H1 (cell line): Measurements from ENCODE around the gene DPF3. TPM values are rescaled to one million over a fixed set of nuclear protein-coding genes. Genes with fewer than 3 reads are reported as not detected.

Experiments used
- ASH2L ChIP-seq: fragments of 200-600, 300-600 bp; sonication (generic); IDR thresholded peaks from one replicate; pipeline ENCODE4 v1.7.1; 2017; ENCODE audit warnings: low read length
- ATF2 ChIP-seq: IDR thresholded peaks from 2 replicates; pipeline ENCODE4 v1.6.1; 2012; ENCODE audit warnings: low read length, inconsistent platforms
- BACH1 ChIP-seq: IDR thresholded peaks from 2 replicates; pipeline ENCODE4 v1.6.1; 2012; ENCODE audit warnings: low read length, improper control_type of control experiment
- BCL11A ChIP-seq, 2 experiments: IDR thresholded peaks; one replicate each; pipeline ENCODE4 v1.6.1; 2011; ENCODE audit warnings: low read depth in 2 of 2, low read length in 2 of 2, mild to moderate bottlenecking in 2 of 2
- CBX8 ChIP-seq: fragments of 300-800, 300-1000 bp; sonication (generic); IDR thresholded peaks from 2 replicates; pipeline ENCODE4 v1.7.1; 2016; ENCODE audit warnings: low read depth, low read length, borderline replicate concordance
- CEBPB ChIP-seq: IDR thresholded peaks from 2 replicates; pipeline ENCODE4 v1.6.1; 2012; ENCODE audit warnings: low read depth, low read length
- CREB1 ChIP-seq: IDR thresholded peaks from 2 replicates; pipeline ENCODE4 v1.6.1; 2012; ENCODE audit warnings: inconsistent platforms
- GTF2F1 ChIP-seq: IDR thresholded peaks from 2 replicates; pipeline ENCODE4 v1.6.1; 2012; ENCODE audit warnings: low read depth, low read length, improper control_type of control experiment, borderline replicate concordance
- HDAC2 ChIP-seq, 2 experiments: fragments of 300-600 bp in 1 of 2; sonication (generic) in 1 of 2; IDR thresholded peaks; 2 replicates each; pipeline ENCODE4 v1.6.1; 2011 to 2012; ENCODE audit warnings: low read depth in 2 of 2, low read length in 2 of 2, mild to moderate bottlenecking in 2 of 2, moderate library complexity in 2 of 2, borderline replicate concordance in 1 of 2, inconsistent platforms in 1 of 2
- JUN ChIP-seq: IDR thresholded peaks from 2 replicates; pipeline ENCODE4 v1.6.1; 2011; ENCODE audit warnings: low read depth, mild to moderate bottlenecking, improper control_type of control experiment, low read length
- KDM1A ChIP-seq: fragments of 200-600, 300-600 bp; sonication (generic); IDR thresholded peaks from 2 replicates; pipeline ENCODE4 v1.7.1; 2016; ENCODE audit warnings: mild to moderate bottlenecking, low read length, borderline replicate concordance
- POLR2A ChIP-seq, 2 experiments: IDR thresholded peaks; 1 replicate in 1 of 2; 2 replicates in 1 of 2; pipeline ENCODE4 v1.6.1; 2011; ENCODE audit warnings: low read depth in 2 of 2, low read length in 2 of 2, mild to moderate bottlenecking in 2 of 2; ENCODE audit errors: control extremely low read depth in 1 of 2
- RAD21 ChIP-seq, 2 experiments: IDR thresholded peaks in 1 of 2; conservative IDR thresholded peaks in 1 of 2; 2 replicates each; pipeline ENCODE4 v1.6.1; 2011; ENCODE audit warnings: low read depth in 2 of 2, low read length in 2 of 2, improper control_type of control experiment in 1 of 2, inconsistent platforms in 1 of 2, mild to moderate bottlenecking in 1 of 2, moderate library complexity in 1 of 2
- RNF2 ChIP-seq: fragments of 200-900, 300-1000 bp; sonication (generic); IDR thresholded peaks from 2 replicates; pipeline ENCODE4 v1.7.1; 2016; ENCODE audit warnings: borderline replicate concordance, low read depth, mild to moderate bottlenecking, antibody characterized with exemption, low read length; ENCODE audit not compliant: poor library complexity, severe bottlenecking; ENCODE audit errors: missing control alignments
- SAP30 ChIP-seq: fragments of 300-600 bp; sonication (generic); IDR thresholded peaks from 2 replicates; pipeline ENCODE4 v1.7.1; 2012; ENCODE audit warnings: low read length, moderate library complexity, mild to moderate bottlenecking, inconsistent platforms; ENCODE audit not compliant: insufficient read depth, insufficient replicate concordance
- SIN3A ChIP-seq, 2 experiments: IDR thresholded peaks in 1 of 2; conservative IDR thresholded peaks in 1 of 2; 2 replicates each; pipeline ENCODE4 v1.6.1; 2011 to 2012; ENCODE audit warnings: low read length in 2 of 2, improper control_type of control experiment in 1 of 2, low read depth in 1 of 2, mild to moderate bottlenecking in 1 of 2
- SP2 ChIP-seq: IDR thresholded peaks from 2 replicates; pipeline ENCODE4 v1.6.1; 2012; ENCODE audit warnings: mild to moderate bottlenecking, low read length, inconsistent platforms
- SP4 ChIP-seq: IDR thresholded peaks from 2 replicates; pipeline ENCODE4 v1.6.1; 2012; ENCODE audit warnings: low read length, inconsistent platforms
- TCF12 ChIP-seq: IDR thresholded peaks from 2 replicates; pipeline ENCODE4 v1.6.1; 2011; ENCODE audit warnings: low read depth, mild to moderate bottlenecking, low read length
- YY1 ChIP-seq: IDR thresholded peaks from 2 replicates; pipeline ENCODE4 v1.6.1; 2011; ENCODE audit warnings: low read depth, mild to moderate bottlenecking, low read length
- ZNF274 ChIP-seq: IDR thresholded peaks from 2 replicates; pipeline ENCODE4 v1.7.0; 2012; ENCODE audit warnings: low read length, borderline replicate concordance; ENCODE audit errors: extremely low read depth
- polyA plus RNA-seq, 7 experiments: library from polyadenylated mRNA; depleted of rRNA in 3 of 7; stranded (reverse) in 5 of 7; unstranded in 2 of 7; fragments of >200 nt in 5 of 7; fragments of 200-250 nt in 2 of 7; gene quantifications; 1 replicate in 5 of 7; 2 replicates in 1 of 7; 4 replicates in 1 of 7; pipeline versions ENCODE4 v1.2.1 to v1.2.3, GENCODE V29; 2011 to 2013; ENCODE audit warnings: missing spikeins in 2 of 7, mixed read lengths in 2 of 7
- total RNA-seq: library from RNA; stranded (reverse); fragmentation: NEBNext Ultra II Directional; extraction: Animal tissue kit (Norgen Biotek cat#: 25700); gene quantifications from 2 replicates; pipeline ENCODE4 v1.2.1, GENCODE V29; 2021
- TF ChIP-seq, protein P1 (sequence below): IDR thresholded peaks from 2 replicates; pipeline ENCODE4 v1.6.1; 2012; ENCODE audit warnings: inconsistent platforms

Gene DPF3
- total and polyA plus RNA-seq, 2 of the 8 experiments (the other 6 are each of a cell fraction or from before 2014, with no cell fraction given): 0.19 TPM; not detected in 1

- no peak for TF ChIP-seq GTF2F1
- no peak for TF ChIP-seq SP2
- no peak for TF ChIP-seq ZNF274
- TF ChIP-seq CREB1: no peak
- peak; percentile 65; the same call in 1 of the 2 replicates for TF ChIP-seq CBX8
- no peak for TF ChIP-seq TCF12
- TF ChIP-seq SIN3A (conservative IDR thresholded peaks at IDR 0.05 in 1 of 2, IDR thresholded peaks at IDR 0.05 in 1 of 2; ENCODE audit: low read depth in 1 of 2, low read length in 2 of 2): 0 out of 4 replicates have a peak, but pooled peaks of 1 of the 2 experiments have one; percentile 6
- TF ChIP-seq CEBPB: no peak
- no peak for TF ChIP-seq ATF2
- TF ChIP-seq SAP30: no peak
- TF ChIP-seq RAD21 (IDR thresholded peaks at IDR 0.05 in 1 of 2, conservative IDR thresholded peaks at IDR 0.05 in 1 of 2; ENCODE audit: low read depth in 2 of 2, low read length in 2 of 2): no peak; a peak in 1 of 4 replicates
- no peak for TF ChIP-seq SP4
- no peak for TF ChIP-seq BACH1
- no peak for TF ChIP-seq YY1
- no peak for TF ChIP-seq JUN
- TF ChIP-seq, protein P1, sequence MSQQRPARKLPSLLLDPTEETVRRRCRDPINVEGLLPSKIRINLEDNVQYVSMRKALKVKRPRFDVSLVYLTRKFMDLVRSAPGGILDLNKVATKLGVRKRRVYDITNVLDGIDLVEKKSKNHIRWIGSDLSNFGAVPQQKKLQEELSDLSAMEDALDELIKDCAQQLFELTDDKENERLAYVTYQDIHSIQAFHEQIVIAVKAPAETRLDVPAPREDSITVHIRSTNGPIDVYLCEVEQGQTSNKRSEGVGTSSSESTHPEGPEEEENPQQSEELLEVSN: no peak
- TF ChIP-seq BCL11A (IDR thresholded peaks at IDR 0.05; ENCODE audit: low read depth in 2 of 2, low read length in 2 of 2): no peak
- no peak for TF ChIP-seq KDM1A
- TF ChIP-seq RNF2: peak; percentile 77
- TF ChIP-seq ASH2L: peak; percentile 20
- no peak for TF ChIP-seq POLR2A (IDR thresholded peaks at IDR 0.05; ENCODE audit: control extremely low read depth in 1 of 2, low read depth in 2 of 2, low read length in 2 of 2)
- TF ChIP-seq HDAC2 (IDR thresholded peaks at IDR 0.05; ENCODE audit: borderline replicate concordance in 1 of 2, low read depth in 2 of 2, low read length in 2 of 2): no peak
Observed at GRCh38 chr14:72892103-72892878, 1.6 kb downstream of the DPF3 start (continued).
